NOMO-1 (cell line): ENCODE measurements around the gene GLB1L3.
"Not testable (repeated sequence)": the region's sequence is repeated elsewhere in the genome, so short reads cannot be mapped to it uniquely, and the experiment has no call there.

ENCODE experiments used
- DNase-seq, 2 experiments: peaks; one replicate each; lab custom pipeline; 2025; ENCODE audit not compliant: unreplicated experiment in 2 of 2; lab: John Stamatoyannopoulos, UW

The GLB1L3 gene

DNA sequence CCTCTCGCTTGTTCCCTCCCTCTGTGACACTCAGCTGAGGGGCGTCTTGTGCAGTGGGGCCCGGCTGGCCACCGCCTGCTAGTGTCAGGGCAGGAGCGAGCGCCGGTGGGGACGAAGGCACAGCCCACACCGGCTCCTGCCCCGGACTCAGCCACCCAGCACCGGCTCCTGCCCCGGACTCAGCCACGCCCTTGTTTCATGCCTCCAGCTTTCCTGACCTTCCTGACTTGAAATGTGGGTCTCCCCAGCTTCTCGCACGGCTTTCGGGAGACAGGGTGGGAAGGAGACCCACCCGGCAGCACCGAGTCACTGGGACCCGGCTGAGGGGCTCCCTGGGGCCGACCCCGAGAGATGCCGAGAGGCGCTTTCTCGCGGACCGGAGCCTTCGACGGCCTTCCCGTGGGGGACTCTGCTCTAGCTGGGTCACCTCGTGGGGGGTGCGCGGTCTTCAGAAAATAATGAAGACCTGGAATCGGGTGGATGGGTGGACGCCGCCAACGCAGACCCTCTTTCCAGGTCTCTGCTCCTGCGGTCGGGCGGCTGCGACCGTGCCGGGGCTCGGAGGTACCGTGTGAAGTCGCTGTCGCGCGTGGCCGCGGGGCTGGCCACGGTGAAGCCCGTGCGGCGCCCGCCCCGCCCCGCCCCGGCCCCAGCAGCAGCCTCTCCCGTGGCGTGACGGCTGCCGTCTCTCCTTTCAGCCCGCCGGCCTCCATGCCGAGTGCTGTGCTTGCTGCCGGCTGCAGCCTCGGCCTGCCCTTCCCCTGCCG, 65.8 kb downstream of the GLB1L3 start:
- no peak for DNase-seq

DNA sequence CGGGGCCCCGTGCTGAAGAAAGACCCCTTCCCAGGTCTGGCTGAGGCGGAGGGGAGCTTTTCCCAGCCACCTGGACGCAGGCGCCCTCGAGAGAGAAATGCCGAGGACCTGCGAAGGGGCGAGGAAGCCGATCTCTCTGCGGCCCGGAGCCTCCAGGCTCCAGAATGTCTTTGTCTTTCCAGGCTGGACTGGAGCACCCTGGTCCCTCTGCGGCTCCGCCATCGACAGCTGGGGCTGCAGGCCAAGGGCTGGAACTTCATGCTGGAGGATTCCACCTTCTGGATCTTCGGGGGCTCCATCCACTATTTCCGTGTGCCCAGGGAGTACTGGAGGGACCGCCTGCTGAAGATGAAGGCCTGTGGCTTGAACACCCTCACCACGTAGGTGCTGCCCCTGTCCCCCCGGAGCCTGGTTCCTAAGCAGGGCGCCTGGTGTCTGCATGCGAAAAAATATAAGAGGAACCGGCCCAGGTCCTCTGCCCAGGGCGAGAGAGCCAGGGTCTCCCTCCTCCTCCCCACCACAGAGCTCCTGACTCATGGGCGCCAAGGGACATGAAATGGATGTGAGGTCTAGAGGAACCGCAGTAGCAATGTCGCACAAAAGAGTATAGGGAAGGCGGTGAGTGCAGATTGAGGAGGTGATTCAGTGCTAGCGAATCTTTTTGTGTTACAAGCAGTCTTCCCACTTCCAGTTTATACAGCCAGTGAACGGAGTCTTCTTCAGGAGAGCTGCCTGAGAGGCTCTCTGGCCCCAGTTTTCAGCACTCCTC, 66.6 kb downstream of the GLB1L3 start:
- no peak for DNase-seq

- DNase-seq, result no peak
Measured at GRCh38 chr11:134343646-134344045, 67.5 kb downstream of the GLB1L3 start.

- not testable (repeated sequence) for DNase-seq
Measured at GRCh38 chr11:134344497-134345236, 68.5 kb downstream of the GLB1L3 start.

DNA sequence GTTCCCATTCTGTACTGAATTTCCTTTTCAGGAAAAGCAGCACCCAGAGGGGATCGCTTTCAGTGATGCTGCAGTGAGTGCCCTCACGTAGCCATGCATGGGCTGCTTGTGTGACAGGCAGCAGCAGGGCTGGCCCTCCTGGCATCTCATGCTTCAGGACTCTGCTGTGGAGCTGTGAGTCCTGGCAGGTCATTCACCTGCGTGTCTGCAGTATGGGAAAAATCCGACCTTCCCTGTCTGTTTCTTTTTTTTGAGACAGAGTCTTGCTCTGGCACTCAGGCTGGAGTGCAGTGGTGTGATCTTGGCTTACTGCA, 69.0 kb downstream of the GLB1L3 start:
- no peak for DNase-seq

- DNase-seq, result no peak
Measured at GRCh38 chr11:134346101-134346975, 70.2 kb downstream of the GLB1L3 start.

DNA sequence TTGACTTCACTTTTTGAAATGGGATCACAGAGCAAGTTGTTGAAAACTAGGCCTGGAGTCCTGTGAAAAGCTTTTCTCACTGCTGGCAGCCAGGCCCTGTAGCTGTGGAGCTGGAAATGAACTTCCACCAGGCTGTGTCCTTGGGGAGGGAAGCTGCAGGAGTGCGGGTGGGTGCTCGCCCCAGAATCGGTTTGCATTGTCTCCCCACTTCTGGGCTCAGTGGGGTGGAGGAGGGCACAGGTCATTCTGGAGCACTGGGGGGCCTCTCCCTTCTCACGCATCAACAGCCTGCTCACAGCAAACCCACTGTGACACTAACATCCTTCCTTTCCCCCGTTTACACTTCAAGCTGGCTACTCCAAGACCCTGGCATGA, 70.8 kb downstream of the GLB1L3 start:
- DNase-seq, result no peak

GRCh38 chr11:134347441-134347840, 71.3 kb downstream of the GLB1L3 start:
- no peak for DNase-seq

GRCh38 chr11:134349109-134349801, 73.1 kb downstream of the GLB1L3 start:
- DNase-seq, result no peak

DNA sequence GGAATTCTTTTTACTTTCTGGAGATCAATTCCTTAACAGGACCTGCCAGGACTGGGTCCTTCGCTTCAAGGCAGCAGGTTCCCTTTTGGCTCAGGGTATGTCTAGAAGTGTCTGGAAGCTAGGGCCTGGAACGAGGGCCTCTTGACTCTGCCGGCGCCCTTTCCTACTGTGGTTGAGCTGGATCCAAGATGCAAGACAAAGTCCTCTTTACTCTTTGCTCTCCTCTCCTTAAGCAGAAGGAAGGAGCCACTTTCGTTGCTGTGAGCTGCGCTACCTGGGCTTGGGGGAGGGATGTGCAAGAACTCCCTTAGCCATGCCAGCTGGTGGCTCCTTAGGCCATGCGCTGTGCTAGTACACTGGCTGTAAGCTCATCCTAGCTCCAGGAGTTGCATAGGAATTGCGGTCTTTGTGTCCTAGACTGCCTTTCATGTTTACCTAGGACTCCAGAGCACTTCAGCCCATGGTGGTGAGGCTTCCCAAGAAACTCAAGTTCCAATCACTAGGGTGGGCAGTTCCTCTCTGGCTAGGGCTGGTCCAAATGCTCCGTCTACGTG, 73.7 kb downstream of the GLB1L3 start:
- DNase-seq, result no peak

- no peak for DNase-seq
Measured at GRCh38 chr11:134350381-134350780, 74.2 kb downstream of the GLB1L3 start.

GRCh38 chr11:134352111-134352510, 75.9 kb downstream of the GLB1L3 start:
- no peak for DNase-seq

DNA sequence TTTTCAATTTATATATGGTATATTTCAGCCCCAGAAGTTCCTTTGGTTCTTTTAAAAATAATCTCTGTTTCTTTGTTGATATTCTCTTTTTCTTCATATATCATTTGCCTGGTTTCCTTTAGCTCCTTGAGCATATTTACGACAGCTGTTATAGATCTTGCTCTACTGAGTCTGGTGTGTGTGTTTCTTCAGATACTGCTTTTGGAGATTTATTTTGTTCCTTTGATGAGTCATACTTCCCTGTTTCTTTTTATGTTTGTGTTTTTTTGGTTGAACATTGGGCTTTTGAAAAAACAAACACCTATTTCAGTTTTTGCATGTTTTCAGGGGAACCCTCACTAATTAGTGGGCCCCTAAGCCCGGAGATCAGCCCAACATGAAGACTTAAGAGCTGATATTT, 79.0 kb downstream of the GLB1L3 start:
- DNase-seq, result no peak

GRCh38 chr11:134355656-134356055, 79.5 kb downstream of the GLB1L3 start:
- DNase-seq, result no peak

DNA sequence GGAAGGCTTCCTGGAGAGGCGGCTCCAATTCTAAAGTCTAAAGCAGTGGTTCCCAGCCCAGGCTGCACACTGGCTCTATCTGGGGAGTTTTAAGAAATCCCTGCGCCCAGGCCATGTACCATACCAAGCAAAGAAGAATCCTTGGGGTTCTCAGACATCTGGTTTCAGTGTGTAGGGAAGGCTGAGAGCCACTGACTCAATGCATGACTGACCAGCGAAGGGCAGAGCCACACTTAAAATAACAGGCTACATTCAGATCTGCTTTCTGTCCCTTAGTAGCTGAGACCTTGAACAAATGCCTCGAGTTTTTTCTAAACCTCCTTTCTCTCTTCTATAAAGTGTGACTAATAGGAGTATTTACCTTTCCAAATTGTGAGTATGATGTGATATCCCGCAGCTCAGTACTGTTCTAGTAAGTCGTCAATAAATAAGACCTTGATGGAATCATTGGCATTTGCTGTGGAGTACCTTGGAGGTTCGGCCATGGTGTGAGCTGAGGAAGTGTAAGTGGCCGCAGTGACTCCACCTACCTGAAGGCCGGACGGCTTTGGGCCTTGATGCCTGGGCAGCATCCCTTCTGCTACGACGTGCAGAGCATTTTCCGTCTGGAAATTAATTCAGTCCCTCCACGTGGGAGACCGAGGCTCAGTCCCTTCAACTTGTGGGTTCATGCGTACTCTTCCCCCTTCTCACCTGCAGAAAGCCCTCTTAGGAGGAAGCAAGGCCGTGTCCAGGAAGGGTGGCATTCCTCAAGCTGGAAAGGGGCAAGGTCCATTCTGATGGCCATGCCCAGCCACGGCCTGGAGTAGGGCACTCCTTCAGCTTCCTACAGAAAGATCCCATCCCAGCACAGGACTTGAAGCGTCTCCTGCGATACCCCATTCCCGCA, 80.7 kb downstream of the GLB1L3 start:
- no peak for DNase-seq

- no peak for DNase-seq
Measured at GRCh38 chr11:134357545-134357839, 81.3 kb downstream of the GLB1L3 start.

DNA sequence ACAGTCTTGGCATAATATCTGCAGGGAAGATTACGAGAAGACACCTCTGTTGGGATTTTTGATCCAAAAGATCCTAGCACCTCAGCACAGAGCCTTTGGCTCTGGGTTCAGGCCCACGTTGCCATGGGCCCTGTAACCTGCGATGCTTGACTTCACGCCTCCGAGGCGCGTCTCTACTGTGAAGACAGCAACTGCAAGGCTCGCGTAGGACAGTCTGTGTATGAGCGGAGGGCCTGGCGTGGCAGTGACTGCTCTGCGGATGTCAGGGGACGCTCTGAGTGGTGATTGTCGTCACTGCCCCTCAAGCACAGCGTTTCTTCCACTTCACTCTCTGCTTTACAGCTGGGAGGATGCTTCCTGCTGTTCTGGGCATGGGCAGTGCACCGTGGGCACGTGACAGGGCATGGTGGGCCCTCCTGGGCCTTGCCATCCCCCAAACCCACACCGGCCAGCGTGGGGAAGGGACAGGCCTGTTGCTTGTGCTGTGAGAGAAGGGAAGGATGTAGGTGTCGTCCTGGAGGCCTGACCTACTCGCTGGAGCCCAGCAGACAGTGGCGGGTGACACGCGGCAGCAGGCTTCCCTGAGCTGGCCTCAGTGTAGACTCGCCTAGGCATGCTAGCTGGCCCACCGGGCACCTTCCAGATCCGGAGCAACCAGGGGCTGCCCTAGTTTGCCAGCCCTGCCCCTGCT, 82.1 kb downstream of the GLB1L3 start:
- no peak for DNase-seq

- DNase-seq, result no peak
Measured at GRCh38 chr11:134358856-134359490, 82.8 kb downstream of the GLB1L3 start.
